AG09309 (cell line): Measurements from ENCODE around the gene BEAN1.

Source experiments
- DNase-seq: peaks from one replicate; pipeline ENCODE4 v3.0.0-alpha.2; 2010; ENCODE audit warnings: low read depth
- H3K4me3 ChIP-seq: 2 replicates; pipeline ENCODE4 v1.5.1; 2011; ENCODE audit warnings: mild to moderate bottlenecking, low read depth, low read length, moderate library complexity; ENCODE audit not compliant: control insufficient read depth
- TF ChIP-seq, protein P1 (sequence below): IDR thresholded peaks from 2 replicates; pipeline ENCODE4 v1.5.1; 2011; ENCODE audit warnings: mild to moderate bottlenecking, low read depth, low read length, inconsistent platforms; ENCODE audit not compliant: insufficient read depth, control insufficient read depth; ENCODE audit errors: missing control alignments

BEAN1 gene

GRCh38 chr16:66440970-66441369 is 13.9 kb downstream of the BEAN1 start:
- no peak overlapping the region for H3K4me3 ChIP-seq
- DNase-seq = no peak
- TF ChIP-seq, protein P1, sequence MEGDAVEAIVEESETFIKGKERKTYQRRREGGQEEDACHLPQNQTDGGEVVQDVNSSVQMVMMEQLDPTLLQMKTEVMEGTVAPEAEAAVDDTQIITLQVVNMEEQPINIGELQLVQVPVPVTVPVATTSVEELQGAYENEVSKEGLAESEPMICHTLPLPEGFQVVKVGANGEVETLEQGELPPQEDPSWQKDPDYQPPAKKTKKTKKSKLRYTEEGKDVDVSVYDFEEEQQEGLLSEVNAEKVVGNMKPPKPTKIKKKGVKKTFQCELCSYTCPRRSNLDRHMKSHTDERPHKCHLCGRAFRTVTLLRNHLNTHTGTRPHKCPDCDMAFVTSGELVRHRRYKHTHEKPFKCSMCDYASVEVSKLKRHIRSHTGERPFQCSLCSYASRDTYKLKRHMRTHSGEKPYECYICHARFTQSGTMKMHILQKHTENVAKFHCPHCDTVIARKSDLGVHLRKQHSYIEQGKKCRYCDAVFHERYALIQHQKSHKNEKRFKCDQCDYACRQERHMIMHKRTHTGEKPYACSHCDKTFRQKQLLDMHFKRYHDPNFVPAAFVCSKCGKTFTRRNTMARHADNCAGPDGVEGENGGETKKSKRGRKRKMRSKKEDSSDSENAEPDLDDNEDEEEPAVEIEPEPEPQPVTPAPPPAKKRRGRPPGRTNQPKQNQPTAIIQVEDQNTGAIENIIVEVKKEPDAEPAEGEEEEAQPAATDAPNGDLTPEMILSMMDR = no peak

DNA sequence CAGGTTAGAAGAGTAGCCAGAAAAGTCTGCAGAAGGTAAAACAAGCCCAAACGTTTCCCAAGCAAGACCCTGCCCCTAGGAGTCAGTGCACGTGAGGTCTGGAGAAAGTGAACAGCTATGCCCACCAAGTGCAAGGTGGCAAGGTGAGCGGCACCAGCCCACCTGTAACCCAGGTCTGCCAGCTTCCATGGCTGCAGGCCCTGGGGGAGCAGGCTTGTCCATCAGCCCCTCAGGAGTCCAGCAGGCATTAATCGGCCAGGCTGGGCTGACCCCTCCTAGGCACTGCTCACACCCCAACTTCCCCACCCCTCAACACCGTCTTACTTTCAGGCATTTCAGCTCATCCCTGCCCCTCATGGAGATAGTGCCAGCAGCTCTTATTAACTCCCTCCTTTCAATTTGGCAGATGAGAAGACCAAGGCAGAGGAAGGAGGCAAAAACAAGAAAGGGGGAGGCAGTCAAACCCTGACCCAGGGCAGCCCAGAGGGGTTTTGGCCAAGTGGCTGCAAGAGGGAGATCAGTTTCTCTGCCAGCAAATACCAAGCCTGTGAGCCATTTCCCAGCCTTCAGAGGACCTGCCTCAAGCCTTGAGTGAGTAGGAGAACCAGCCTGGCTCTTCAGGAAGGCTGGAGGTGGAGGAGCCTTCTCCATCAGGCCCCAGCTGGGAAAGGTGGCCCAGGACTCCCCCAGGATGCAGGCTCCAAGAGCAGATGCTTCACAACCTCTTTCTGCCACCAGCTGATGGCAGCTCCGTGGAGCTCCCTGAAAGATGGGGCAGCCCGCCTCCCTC is 14.7 kb downstream of the BEAN1 start:
- TF ChIP-seq, protein P1 = no peak
- peak; percentile 5 for DNase-seq
- H3K4me3 ChIP-seq = no peak overlapping the region

DNA sequence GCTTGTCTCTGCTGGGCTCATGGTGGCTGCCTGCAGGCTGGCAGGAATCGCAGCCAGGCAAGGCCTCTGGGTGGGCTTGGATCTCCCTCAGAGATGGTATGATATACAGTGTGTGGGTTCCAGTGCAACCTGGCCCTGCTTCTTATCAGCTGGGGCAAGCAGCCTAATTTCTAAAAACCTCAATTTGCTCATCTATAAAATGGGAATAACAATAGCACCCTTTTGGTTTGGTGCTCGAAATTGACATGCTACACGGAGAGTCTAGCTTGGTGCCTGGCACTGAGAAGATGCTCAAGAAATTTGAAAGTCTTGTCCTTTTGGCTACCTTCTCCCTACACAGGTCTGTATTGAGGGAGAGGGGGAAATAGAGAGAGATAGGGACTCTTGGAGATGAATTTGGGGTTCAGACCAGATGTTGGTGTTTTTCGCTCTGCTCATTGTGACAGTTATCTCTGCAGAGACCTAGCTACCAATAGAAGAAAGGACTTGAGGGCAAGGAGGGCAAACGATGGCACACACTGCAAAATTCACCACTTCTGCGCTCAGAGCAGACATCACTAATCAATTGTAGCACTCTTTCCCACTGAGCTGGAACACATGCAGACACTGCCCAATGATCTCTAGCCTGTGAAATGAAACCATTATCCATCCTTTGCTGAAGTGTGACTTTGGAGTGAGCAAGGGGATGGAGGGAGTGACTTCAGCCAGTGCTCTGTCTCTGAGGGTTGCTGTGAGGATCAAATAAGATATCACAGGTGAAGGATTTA is 15.6 kb downstream of the BEAN1 start:
- TF ChIP-seq, protein P1 = no peak
- H3K4me3 ChIP-seq = no peak overlapping the region

GRCh38 chr16:66443269-66443652 is 16.2 kb downstream of the BEAN1 start:
- TF ChIP-seq, protein P1 = no peak
- H3K4me3 ChIP-seq = no peak overlapping the region
- DNase-seq = no peak

More for the DNA sequence above, 15.6 kb downstream of the BEAN1 start:
- no peak for DNase-seq

- no peak overlapping the region for H3K4me3 ChIP-seq
- TF ChIP-seq, protein P1 = no peak
- DNase-seq = no peak
These were observed 17.0 kb downstream of the BEAN1 start for GRCh38 chr16:66444049-66444481.

- TF ChIP-seq, protein P1 = no peak
- no peak overlapping the region for H3K4me3 ChIP-seq
- no peak for DNase-seq
These were observed 19.6 kb downstream of the BEAN1 start for GRCh38 chr16:66446737-66447136.
